Endothelial cell of umbilical vein (primary cell): ENCODE results near the gene IPO11. TPM values are rescaled to one million over a fixed set of nuclear protein-coding genes. Genes with fewer than 3 reads are reported as not detected.

Source experiments
- BruUV-seq: library from RNA; stranded (reverse); fragments of 400-500 nt; replicated peaks from 2 replicates; lab custom pipeline; 2021; lab: Mats Ljungman, UMichigan
- CTCF ChIA-PET: fragments of 300-600, 350-600 bp; sonication (Branson Sonifier 250); formaldehyde crosslinking; loops from one replicate; lab custom pipeline; 2021; ENCODE audit warnings: antibody characterized with exemption, inconsistent platforms; lab: Charles Lee
- POLR2A ChIA-PET: fragments of 300-600, 350-600 bp; sonication (Branson Sonifier 250); formaldehyde crosslinking; loops from one replicate; lab custom pipeline; 2021; ENCODE audit warnings: antibody characterized with exemption, inconsistent platforms; lab: Charles Lee
- DNase-seq: peaks from one replicate; pipeline ENCODE4 v3.0.0-alpha.2; 2011; ENCODE audit warnings: low read depth, low spot score
- FAIRE-seq: peaks from 2 replicates; lab custom pipeline; 2011; peaks lifted over from hg19 to GRCh38; lab: Jason Lieb, UNC
- H2AFZ ChIP-seq: 2 replicates; pipeline ENCODE4 v1.6.0; 2012; ENCODE audit warnings: low read depth, low read length, control low read depth, inconsistent platforms
- H3K27ac ChIP-seq: 2 replicates; pipeline ENCODE4 v1.5.1; 2011; ENCODE audit warnings: low read depth, mild to moderate bottlenecking, control low read depth, low read length, moderate library complexity; ENCODE audit not compliant: insufficient read depth
- H3K27me3 ChIP-seq, 2 experiments: 2 replicates each; pipeline versions ENCODE4 v1.6.0 to v1.6.1; 2011; ENCODE audit warnings: low read length in 2 of 2, mixed read lengths in 1 of 2; ENCODE audit not compliant: control insufficient read depth in 2 of 2, insufficient read depth in 2 of 2
- H3K36me3 ChIP-seq, 2 experiments: 2 replicates in 1 of 2; 3 replicates in 1 of 2; pipeline ENCODE4 v1.5.1; 2011; ENCODE audit warnings: low read length in 2 of 2, mild to moderate bottlenecking in 1 of 2, moderate library complexity in 1 of 2; ENCODE audit not compliant: control insufficient read depth in 2 of 2, insufficient read depth in 2 of 2; ENCODE audit errors: extremely low read depth in 1 of 2
- H3K4me1 ChIP-seq: 3 replicates; pipeline ENCODE4 v1.5.1; 2011; ENCODE audit warnings: mild to moderate bottlenecking, low read length; ENCODE audit not compliant: control insufficient read depth, insufficient read depth; ENCODE audit errors: extremely low read depth
- H3K4me2 ChIP-seq: 2 replicates; pipeline ENCODE4 v1.6.1; 2011; ENCODE audit warnings: low read length, control low read depth, mixed read lengths; ENCODE audit not compliant: insufficient read depth
- H3K4me3 ChIP-seq, 3 experiments: fragments of 200-600 bp in 1 of 3; sonication (generic), shearing (Covaris generic) in 1 of 3; replicated peaks in 1 of 3; 2 replicates each; pipeline ENCODE4 v1.5.1; 2011 to 2016; ENCODE audit warnings: control low read depth in 3 of 3, low read length in 3 of 3, mild to moderate bottlenecking in 2 of 3, inconsistent platforms in 1 of 3, low read depth in 1 of 3, moderate library complexity in 1 of 3; ENCODE audit not compliant: insufficient read depth in 1 of 3
- H3K79me2 ChIP-seq: 2 replicates; pipeline ENCODE4 v1.6.0; 2012; ENCODE audit warnings: low read length, inconsistent platforms; ENCODE audit not compliant: control insufficient read depth, insufficient read depth
- H3K9ac ChIP-seq: replicated peaks from 2 replicates; pipeline ENCODE3; 2011; ENCODE audit warnings: low read length, control low read depth; ENCODE audit not compliant: insufficient read depth; ENCODE audit errors: extremely low read depth
- H3K9me1 ChIP-seq: replicated peaks from 3 replicates; pipeline ENCODE4 v1.6.0; 2011; ENCODE audit warnings: mild to moderate bottlenecking, low read length; ENCODE audit not compliant: control insufficient read depth, insufficient read depth; ENCODE audit errors: extremely low read depth
- H3K9me3 ChIP-seq: replicated peaks from 2 replicates; pipeline ENCODE4 v1.5.1; 2012; ENCODE audit warnings: low read length, inconsistent platforms; ENCODE audit not compliant: control insufficient read depth, insufficient read depth
- H4K20me1 ChIP-seq: replicated peaks from 2 replicates; pipeline ENCODE3; 2011; ENCODE audit warnings: mild to moderate bottlenecking, low read length; ENCODE audit not compliant: control insufficient read depth, insufficient read depth; ENCODE audit errors: extremely low read depth
- CTCF ChIP-seq, 2 donors: IDR thresholded peaks; 1 replicate in 1 of 2; 2 replicates in 1 of 2; pipeline ENCODE4 v1.5.1; 2011; ENCODE audit warnings: low read length in 2 of 2, mild to moderate bottlenecking in 2 of 2, moderate library complexity in 2 of 2, control low read depth in 1 of 2, inconsistent platforms in 1 of 2, low read depth in 1 of 2; ENCODE audit not compliant: insufficient read depth in 1 of 2; ENCODE audit errors: extremely low read depth in 1 of 2
- EZH2 ChIP-seq: IDR thresholded peaks from 2 replicates; pipeline ENCODE4 v1.6.1; 2012; ENCODE audit warnings: borderline replicate concordance, low read depth, mild to moderate bottlenecking, moderate library complexity, low read length, inconsistent platforms; ENCODE audit not compliant: severe bottlenecking
- FOS ChIP-seq: IDR thresholded peaks from 2 replicates; pipeline ENCODE4 v1.6.1; 2011; ENCODE audit warnings: mild to moderate bottlenecking, low read length, moderate library complexity, borderline replicate concordance; ENCODE audit not compliant: insufficient read depth
- GATA2 ChIP-seq: IDR thresholded peaks from 2 replicates; pipeline ENCODE4 v1.7.0; 2011; ENCODE audit warnings: low read depth, mild to moderate bottlenecking, moderate library complexity, mixed read lengths, low read length; ENCODE audit not compliant: insufficient read length, insufficient read depth
- JUN ChIP-seq: IDR thresholded peaks from 2 replicates; pipeline ENCODE4 v1.6.1; 2011; ENCODE audit warnings: borderline replicate concordance, low read depth; ENCODE audit not compliant: insufficient read length, insufficient read depth
- MAX ChIP-seq: IDR thresholded peaks from 2 replicates; pipeline ENCODE4 v1.6.1; 2011; ENCODE audit not compliant: insufficient read depth, insufficient read length
- MYC ChIP-seq: IDR thresholded peaks from one replicate; pipeline ENCODE4 v1.6.1; 2011; ENCODE audit warnings: mild to moderate bottlenecking, low read depth, low read length
- POLR2A ChIP-seq: IDR thresholded peaks from 2 replicates; pipeline ENCODE4 v1.6.1; 2012; ENCODE audit warnings: low read depth, mild to moderate bottlenecking, control low read depth, low read length
- POLR2AphosphoS5 ChIP-seq: IDR thresholded peaks from 2 replicates; pipeline ENCODE4 v1.6.1; 2012; ENCODE audit warnings: low read depth, mild to moderate bottlenecking, control low read depth, low read length, moderate library complexity; ENCODE audit not compliant: insufficient read depth
- dilution Hi-C: fragments of 300-500 bp; cut with MboI; formaldehyde crosslinking; loops from one replicate; pipeline ENCODE4 v1.15.0; 2019; ENCODE audit warnings: low sequenced_read_pairs; ENCODE audit not compliant: extremely low pct_ligation_motif_present
- intact Hi-C: fragments of 100-400 bp; cut with micrococcal nuclease; formaldehyde crosslinking; loops from one replicate; pipeline ENCODE4 v1.10.0; 2022
- polyA plus RNA-seq, 4 experiments: library from polyadenylated mRNA; depleted of rRNA in 3 of 4; stranded (reverse) in 3 of 4; unstranded in 1 of 4; fragments of >200 nt; gene quantifications; 2 replicates each; pipeline versions ENCODE4 v1.2.1 to v1.2.3, GENCODE V29; 2011 to 2012; ENCODE audit warnings: missing spikeins in 1 of 4
- total RNA-seq: library from RNA; stranded (reverse); gene quantifications from 2 replicates; pipeline ENCODE4 v1.2.3, GENCODE V29; 2021

The IPO11 gene
- total and polyA plus RNA-seq, 2 donors (not counting 3 experiments of a cell fraction or from before 2014, with no cell fraction given) = 38.5 to 80.9 TPM

- Histone ChIP-seq H3K9me3 (no peaks in the 10 kb centered on the region), H2AFZ (no peak overlapping the region), H3K4me1 (no peaks in the 10 kb centered on the region), H3K4me3 (no peak overlapping the region), H3K4me2 (no peak overlapping the region), H3K9ac (no peak overlapping the region), H4K20me1 (no peaks in the 10 kb centered on the region), H3K79me2 (no peaks in the 10 kb centered on the region), H3K27ac (no peak overlapping the region), H3K9me1 (no peaks in the 10 kb centered on the region), H3K27me3 (no peaks in the 10 kb centered on the region), H3K36me3 (peaks cover 0 to 10% of the 10 kb centered on the region in 2 experiments)
- ChIA-PET CTCF (interaction anchor here (1.2 to 1.3 kb wide), 2 partner anchors 8 to 35 kb away, joined by 3 read pairs; no protein-coding TSS in a partner anchor), POLR2A (no interaction called here)
- dilution Hi-C loops (no loop called here), intact Hi-C loops (loop anchor here (5.0 kb wide), 1 partner anchor 83 kb away; the partner anchor contains the start of gene LRRC70)
- DNase-seq (no peak), FAIRE-seq (no peak)
- TF ChIP-seq JUN (no peak), POLR2A (no peak)
- BruUV-seq = no TSS peak
These were observed 82.2 kb downstream of the IPO11 start for GRCh38 chr5:62494772-62495171.

- dilution Hi-C loops (no loop called here), intact Hi-C loops (loop anchor here (5.0 kb wide), 1 partner anchor 80 kb away; the partner anchor contains the start of gene LRRC70)
- FAIRE-seq (no peak), DNase-seq (no peak)
- Histone ChIP-seq H3K79me2 (no peaks in the 10 kb centered on the region), H3K9me1 (no peaks in the 10 kb centered on the region), H3K4me2 (no peak overlapping the region), H3K9me3 (no peaks in the 10 kb centered on the region), H3K27ac (no peak overlapping the region), H3K36me3 (peaks cover 0 to 5% of the 10 kb centered on the region in 2 experiments), H3K4me1 (no peaks in the 10 kb centered on the region), H3K9ac (no peak overlapping the region), H3K4me3 (no peak overlapping the region), H4K20me1 (no peaks in the 10 kb centered on the region), H3K27me3 (no peaks in the 10 kb centered on the region), H2AFZ (no peak overlapping the region)
- CTCF ChIA-PET = no interaction called here
- BruUV-seq = no TSS peak
- TF ChIP-seq POLR2A = no peak
- no peak for TF ChIP-seq FOS
- no peak for TF ChIP-seq JUN
- TF ChIP-seq MAX = no peak
- no peak for TF ChIP-seq EZH2
- TF ChIP-seq MYC = no peak
- no peak for TF ChIP-seq POLR2AphosphoS5
- no peak for TF ChIP-seq CTCF (IDR thresholded peaks at IDR 0.05; ENCODE audit: extremely low read depth in 1 of 2, insufficient read depth in 1 of 2, low read depth in 1 of 2, low read length in 2 of 2)
- TF ChIP-seq GATA2 = no peak
- POLR2A ChIA-PET = no interaction called here
These were observed 84.3 kb downstream of the IPO11 start for GRCh38 chr5:62496876-62497275.
